Measurements from ENCODE around the gene LCN6.

DNA sequence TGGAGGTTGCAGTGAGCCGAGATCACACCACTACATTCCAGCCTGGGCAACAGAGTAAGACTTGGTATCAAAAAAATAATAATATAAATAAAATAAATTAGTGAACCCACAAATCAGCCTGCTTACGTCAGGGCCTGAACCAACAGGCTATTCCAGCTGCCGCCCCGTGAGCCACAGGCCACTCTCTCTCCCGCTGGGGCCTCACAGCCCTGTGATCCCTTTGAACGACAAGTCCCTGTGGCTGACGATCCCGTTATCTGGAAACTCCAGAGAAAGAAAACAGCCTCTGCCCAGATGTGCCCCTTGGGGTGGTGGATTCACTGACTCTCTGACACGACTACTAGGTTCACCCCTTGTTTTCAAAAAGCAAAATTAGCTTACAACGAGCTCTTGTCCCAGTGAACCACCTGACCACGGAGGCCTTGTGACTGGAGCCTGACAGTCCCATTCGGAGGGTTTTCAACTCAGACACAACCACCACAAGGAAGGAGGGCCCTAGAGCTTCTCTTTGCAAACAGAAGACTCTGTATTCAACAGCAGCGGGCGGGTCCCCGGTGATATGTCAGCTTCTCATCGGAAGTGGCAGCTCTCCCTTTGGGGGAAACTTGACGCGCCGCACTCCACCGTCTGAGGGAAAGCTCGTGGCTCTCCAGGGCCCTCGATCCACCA lies 40.3 kb downstream of the LCN6 start:
- no peak for TF ChIP-seq L3MBTL2 (conservative IDR thresholded peaks at IDR 0.05)
- TF ChIP-seq FOXM1 (IDR thresholded peaks at IDR 0.05; ENCODE audit: borderline replicate concordance), result no peak
- no peak for TF ChIP-seq FOXK2 (IDR thresholded peaks at IDR 0.05)
- no peak for TF ChIP-seq FOXA1 (IDR thresholded peaks at IDR 0.05)
- TF ChIP-seq SP1 (IDR thresholded peaks at IDR 0.05), result no peak
